Measurements from ENCODE around the gene TBC1D22A. TPM values are rescaled to one million over a fixed set of nuclear protein-coding genes. Genes with fewer than 3 reads are reported as not detected.

TBC1D22A gene
- total RNA-seq, 2 donors from 2014 or later, result 11.5 to 15.4 TPM

- no peaks in the 10 kb centered on the region for H3K27me3 ChIP-seq
- H3K4me3 ChIP-seq, result no peak overlapping the region
- H3K9me3 ChIP-seq, result no peaks in the 10 kb centered on the region
- TF ChIP-seq CTCF (IDR thresholded peaks at IDR 0.05), result no peak
- no peak for DNase-seq (ENCODE audit: low spot score)
- H3K27ac ChIP-seq, result no peak overlapping the region
- H3K36me3 ChIP-seq, result no peaks in the 10 kb centered on the region
- no peaks in the 10 kb centered on the region for H3K4me1 ChIP-seq
Observed at GRCh38 chr22:47098121-47098520, 335.7 kb downstream of the TBC1D22A start.

GRCh38 chr22:47098554-47098953 lies 336.1 kb downstream of the TBC1D22A start:
- Histone ChIP-seq H3K27ac (no peak overlapping the region), H3K27me3 (no peaks in the 10 kb centered on the region), H3K4me3 (no peak overlapping the region), H3K4me1 (no peaks in the 10 kb centered on the region), H3K9me3 (no peaks in the 10 kb centered on the region), H3K36me3 (no peaks in the 10 kb centered on the region)
- no peak for DNase-seq (ENCODE audit: low spot score)
- no peak for TF ChIP-seq CTCF (IDR thresholded peaks at IDR 0.05)

GRCh38 chr22:47100019-47100418 lies 337.6 kb downstream of the TBC1D22A start:
- no peaks in the 10 kb centered on the region for H3K4me1 ChIP-seq
- no peak for DNase-seq (ENCODE audit: low spot score)
- H3K36me3 ChIP-seq, result no peaks in the 10 kb centered on the region
- TF ChIP-seq CTCF (IDR thresholded peaks at IDR 0.05), result no peak
- no peaks in the 10 kb centered on the region for H3K9me3 ChIP-seq
- no peak overlapping the region for H3K4me3 ChIP-seq
- no peak overlapping the region for H3K27ac ChIP-seq
- H3K27me3 ChIP-seq, result no peaks in the 10 kb centered on the region

GRCh38 chr22:47100646-47101200 lies 338.3 kb downstream of the TBC1D22A start:
- Histone ChIP-seq H3K27ac (no peak overlapping the region), H3K4me3 (no peak overlapping the region), H3K36me3 (no peaks in the 10 kb centered on the region), H3K27me3 (no peaks in the 10 kb centered on the region), H3K9me3 (no peaks in the 10 kb centered on the region), H3K4me1 (no peaks in the 10 kb centered on the region)
- no peak for TF ChIP-seq CTCF (IDR thresholded peaks at IDR 0.05)
- no peak for DNase-seq (ENCODE audit: low spot score)

GRCh38 chr22:47101321-47101885 lies 339.0 kb downstream of the TBC1D22A start:
- DNase-seq (ENCODE audit: low spot score), result no peak
- no peak overlapping the region for H3K4me3 ChIP-seq
- TF ChIP-seq CTCF (IDR thresholded peaks at IDR 0.05), result no peak
- no peaks in the 10 kb centered on the region for H3K27me3 ChIP-seq
- no peak overlapping the region for H3K27ac ChIP-seq
- no peaks in the 10 kb centered on the region for H3K4me1 ChIP-seq
- H3K36me3 ChIP-seq, result no peaks in the 10 kb centered on the region
- H3K9me3 ChIP-seq, result no peaks in the 10 kb centered on the region

- H3K27ac ChIP-seq, result no peak overlapping the region
- TF ChIP-seq CTCF (IDR thresholded peaks at IDR 0.05), result no peak
Observed at GRCh38 chr22:47102081-47102480, 339.6 kb downstream of the TBC1D22A start.

More at GRCh38 chr22:47102081-47102480, 339.6 kb downstream of the TBC1D22A start:
- Histone ChIP-seq H3K27me3 (no peaks in the 10 kb centered on the region), H3K9me3 (no peaks in the 10 kb centered on the region), H3K4me3 (no peak overlapping the region), H3K36me3 (no peaks in the 10 kb centered on the region), H3K4me1 (no peaks in the 10 kb centered on the region)
- no peak for DNase-seq (ENCODE audit: low spot score)

Data from right atrium auricular region (tissue), 2 donors.